GM19372 (cell line): ENCODE data around the gene PROCR.
"Not testable (repeated sequence)": the region's sequence is repeated elsewhere in the genome, so short reads cannot be mapped to it uniquely, and the experiment has no call there.

Experiments
- ATAC-seq: cut with Tn5 transposase; IDR thresholded peaks from one replicate; pipeline ENCODE4 v1.9.1; 2021; ENCODE audit warnings: mild to moderate bottlenecking, low read depth, moderate library complexity; ENCODE audit not compliant: unreplicated experiment

Gene PROCR

GRCh38 chr20:35192118-35192872, 20.4 kb downstream of the PROCR start:
- ATAC-seq: no peak

- ATAC-seq: not testable (repeated sequence)
These were observed 21.3 kb downstream of the PROCR start for GRCh38 chr20:35193031-35193791.

GRCh38 chr20:35196313-35196712, 24.4 kb downstream of the PROCR start:
- no peak for ATAC-seq

- ATAC-seq: no peak
These were observed 27.9 kb downstream of the PROCR start for GRCh38 chr20:35199740-35200139.

GRCh38 chr20:35200267-35200666, 28.4 kb downstream of the PROCR start:
- no peak for ATAC-seq

GRCh38 chr20:35201467-35201866, 29.6 kb downstream of the PROCR start:
- not testable (repeated sequence) for ATAC-seq

GRCh38 chr20:35206802-35207201, 34.9 kb downstream of the PROCR start:
- no peak for ATAC-seq

GRCh38 chr20:35207950-35208611, 36.2 kb downstream of the PROCR start:
- no peak for ATAC-seq

- ATAC-seq: no peak
These were observed 43.4 kb downstream of the PROCR start for GRCh38 chr20:35215066-35215956.

- no peak for ATAC-seq
These were observed 44.7 kb downstream of the PROCR start for GRCh38 chr20:35216541-35216940.

GRCh38 chr20:35223941-35224340, 52.1 kb downstream of the PROCR start:
- no peak for ATAC-seq

- ATAC-seq: no peak
These were observed 52.7 kb downstream of the PROCR start for GRCh38 chr20:35224536-35224935.

GRCh38 chr20:35225319-35226125, 53.6 kb downstream of the PROCR start:
- no peak for ATAC-seq

GRCh38 chr20:35226126-35226883, 54.4 kb downstream of the PROCR start, which contains the start of gene MMP24:
Gene MMP24, plus strand, starts transcription at chr20:35226690. Its CDS starts 49 bp downstream, at chr20:35226739.
- no peak for ATAC-seq
